Measurements from ENCODE around the gene H1-8.
"Not testable (repeated sequence)": the region's sequence is repeated elsewhere in the genome, so short reads cannot be mapped to it uniquely, and the experiment has no call there.

Gene H1-8, protein sequence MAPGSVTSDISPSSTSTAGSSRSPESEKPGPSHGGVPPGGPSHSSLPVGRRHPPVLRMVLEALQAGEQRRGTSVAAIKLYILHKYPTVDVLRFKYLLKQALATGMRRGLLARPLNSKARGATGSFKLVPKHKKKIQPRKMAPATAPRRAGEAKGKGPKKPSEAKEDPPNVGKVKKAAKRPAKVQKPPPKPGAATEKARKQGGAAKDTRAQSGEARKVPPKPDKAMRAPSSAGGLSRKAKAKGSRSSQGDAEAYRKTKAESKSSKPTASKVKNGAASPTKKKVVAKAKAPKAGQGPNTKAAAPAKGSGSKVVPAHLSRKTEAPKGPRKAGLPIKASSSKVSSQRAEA

GRCh38 chr3:129543156-129543790, at the start of gene H1-8:
TSS of gene H1-8 (plus strand) at chr3:129543175. CDS start at chr3:129543219, 44 bp downstream.
- no peak for DNase-seq (ENCODE audit: low read depth in 1 of 2, low spot score in 1 of 2)

GRCh38 chr3:129493206-129493605, 49.8 kb upstream of the H1-8 start:
- no peak for DNase-seq (ENCODE audit: low read depth in 1 of 2, low spot score in 1 of 2)

GRCh38 chr3:129494499-129494898, 48.5 kb upstream of the H1-8 start:
- DNase-seq (ENCODE audit: low read depth in 1 of 2, low spot score in 1 of 2), result not testable (repeated sequence)

GRCh38 chr3:129495006-129495639, 47.9 kb upstream of the H1-8 start:
- not testable (repeated sequence) for DNase-seq (ENCODE audit: low read depth in 1 of 2, low spot score in 1 of 2)

DNA sequence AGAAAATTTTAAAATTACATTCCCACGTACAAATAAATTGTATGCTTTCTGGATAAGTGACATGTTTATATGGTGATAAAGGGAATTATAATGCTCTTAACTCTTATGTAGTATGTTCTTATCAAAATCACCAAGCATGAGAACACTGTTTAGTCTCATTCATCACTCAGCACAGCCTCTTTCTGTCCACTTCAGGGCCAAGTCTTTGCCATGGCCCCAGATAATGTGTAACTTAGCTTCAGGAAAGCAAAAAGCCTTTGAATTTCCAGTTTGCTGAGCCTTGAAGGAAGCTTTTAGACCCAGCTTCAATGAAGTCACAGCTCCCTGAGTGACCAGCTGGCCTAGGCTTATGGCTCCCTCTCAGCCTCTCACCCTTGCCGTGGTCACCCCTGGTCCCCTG, 45.1 kb upstream of the H1-8 start:
- not testable (repeated sequence) for DNase-seq (ENCODE audit: low read depth in 1 of 2, low spot score in 1 of 2)

- not testable (repeated sequence) for DNase-seq (ENCODE audit: low read depth in 1 of 2, low spot score in 1 of 2)
Measured at GRCh38 chr3:129498603-129499488, 44.1 kb upstream of the H1-8 start.

GRCh38 chr3:129499604-129500333, 43.2 kb upstream of the H1-8 start:
- DNase-seq (ENCODE audit: low read depth in 1 of 2, low spot score in 1 of 2), result not testable (repeated sequence)

- no peak for DNase-seq (ENCODE audit: low read depth in 1 of 2, low spot score in 1 of 2)
Measured at GRCh38 chr3:129500334-129500658, 42.7 kb upstream of the H1-8 start.

DNA sequence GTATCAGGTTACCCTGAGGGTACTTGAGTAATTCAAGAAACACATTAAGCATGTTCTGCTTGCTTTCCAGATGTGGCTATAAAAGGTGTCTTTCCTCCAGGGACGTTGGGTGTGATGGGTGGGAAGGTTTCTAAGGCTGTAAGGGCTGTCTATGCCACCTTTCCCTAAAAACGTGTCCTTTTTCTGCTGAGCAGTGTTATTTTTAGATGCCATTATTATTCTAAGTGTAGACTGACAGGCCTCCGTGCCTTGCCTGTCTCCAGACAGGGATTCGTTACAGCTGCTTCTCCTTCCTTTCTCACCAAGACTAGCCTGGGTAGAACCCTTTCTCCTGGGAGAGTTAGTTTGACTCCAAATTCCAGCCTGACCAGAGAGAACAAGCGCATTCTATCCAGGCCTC, 41.3 kb upstream of the H1-8 start:
- DNase-seq (ENCODE audit: low read depth in 1 of 2, low spot score in 1 of 2), result no peak

DNA sequence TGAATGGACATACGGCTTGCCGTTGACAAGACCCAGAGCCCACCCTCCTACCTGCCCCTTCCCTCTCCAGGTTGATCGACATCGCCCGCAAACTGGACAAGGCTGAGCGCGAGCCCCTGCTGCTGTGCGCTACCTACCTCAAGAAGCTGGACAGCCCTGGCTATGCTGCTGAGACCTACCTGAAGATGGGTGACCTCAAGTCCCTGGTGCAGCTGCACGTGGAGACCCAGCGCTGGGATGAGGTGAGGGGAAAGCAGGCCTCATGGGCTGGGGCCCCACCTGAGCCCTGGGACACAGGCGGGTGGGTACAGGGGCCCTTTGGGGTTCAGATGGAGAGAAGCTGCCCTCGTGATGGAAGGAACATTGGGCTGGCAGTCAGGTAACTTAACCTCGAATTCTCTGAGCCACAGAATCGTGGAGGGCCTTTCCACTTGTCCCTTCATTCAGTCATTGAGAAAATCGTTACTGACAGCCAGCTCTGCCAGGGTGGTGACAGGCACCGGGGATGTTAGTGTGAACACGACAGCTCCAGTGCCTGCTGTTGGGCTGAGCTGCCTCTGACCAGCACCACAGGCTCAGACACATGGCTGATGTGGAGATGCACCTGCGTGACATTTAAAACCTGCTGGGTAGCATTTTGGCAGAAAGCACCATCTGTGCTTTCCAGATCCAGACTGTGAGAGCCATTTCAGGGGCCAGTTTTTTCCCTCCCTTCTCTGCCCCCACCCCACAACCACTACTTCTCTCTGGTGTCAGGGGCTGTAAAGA, 40.1 kb upstream of the H1-8 start:
- DNase-seq (ENCODE audit: low read depth in 1 of 2, low spot score in 1 of 2), result no peak

DNA sequence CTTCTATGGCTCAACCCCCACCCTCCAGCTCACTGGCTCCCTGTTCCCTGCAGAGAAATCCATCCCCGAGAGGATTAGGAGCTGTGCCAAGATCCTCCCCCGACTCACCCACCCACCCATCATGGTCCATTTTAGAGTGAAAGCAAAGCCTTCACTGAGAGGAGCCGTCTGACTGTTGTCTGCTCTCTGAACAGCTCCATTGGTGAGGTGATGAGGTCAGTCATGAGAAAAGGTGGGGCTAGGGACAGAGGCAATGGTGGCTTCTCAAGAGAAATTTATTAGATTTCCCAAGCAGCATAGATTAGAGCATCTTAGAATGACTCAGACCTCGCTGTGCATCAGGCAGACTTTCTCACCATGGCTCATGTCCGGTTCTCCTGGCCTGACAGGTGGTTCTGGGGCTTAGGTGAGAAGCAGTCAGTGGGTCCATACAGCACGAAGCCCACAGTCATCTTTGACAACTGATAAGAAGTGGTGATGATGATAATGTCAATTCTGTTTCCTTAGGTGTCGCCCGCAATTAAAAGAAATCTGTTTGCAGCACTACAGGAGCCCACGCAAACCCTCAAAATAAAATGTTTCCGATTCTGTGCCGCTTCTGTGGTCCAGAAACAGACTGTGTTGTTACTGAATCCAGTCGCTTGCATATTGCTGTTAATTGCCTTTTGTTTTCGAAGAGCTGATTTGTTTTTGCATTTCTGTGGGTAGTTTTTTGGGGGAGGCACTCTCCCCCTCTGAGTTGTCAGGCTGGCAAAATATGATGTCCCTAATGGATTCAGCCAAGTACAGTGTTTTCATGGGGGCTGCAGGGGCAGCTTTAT, 39.3 kb upstream of the H1-8 start:
- no peak for DNase-seq (ENCODE audit: low read depth in 1 of 2, low spot score in 1 of 2)

GRCh38 chr3:129504471-129505100, 38.4 kb upstream of the H1-8 start:
- DNase-seq (ENCODE audit: low read depth in 1 of 2, low spot score in 1 of 2), result no peak

- no peak for DNase-seq (ENCODE audit: low read depth in 1 of 2, low spot score in 1 of 2)
Measured at GRCh38 chr3:129505341-129505740, 37.6 kb upstream of the H1-8 start.

- DNase-seq (ENCODE audit: low read depth in 1 of 2, low spot score in 1 of 2), result no peak
Measured at GRCh38 chr3:129506231-129506742, 36.7 kb upstream of the H1-8 start.

- no peak for DNase-seq (ENCODE audit: low read depth in 1 of 2, low spot score in 1 of 2)
Measured at GRCh38 chr3:129507181-129507831, 35.7 kb upstream of the H1-8 start.

DNA sequence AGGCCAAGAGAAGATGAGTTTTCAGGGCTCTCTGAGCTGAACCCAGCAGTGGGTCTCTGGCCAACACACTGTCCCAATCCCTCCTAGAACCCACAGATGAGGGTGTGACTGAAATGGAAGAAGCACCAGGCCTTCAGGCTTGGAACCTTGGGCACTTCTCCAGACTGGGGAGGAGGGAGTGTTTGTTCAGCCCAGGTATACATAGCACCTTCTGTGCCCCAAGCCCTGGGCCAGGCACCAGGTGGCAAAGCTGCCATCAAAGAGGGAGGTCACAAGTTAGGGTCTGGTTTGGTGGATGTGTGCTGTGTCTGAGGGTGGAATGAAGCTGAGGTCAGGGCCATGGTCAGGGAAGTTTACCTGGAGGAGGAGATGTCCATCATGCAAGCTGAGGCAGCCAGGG, 30.4 kb upstream of the H1-8 start:
- no peak for DNase-seq (ENCODE audit: low read depth in 1 of 2, low spot score in 1 of 2)

GRCh38 chr3:129513705-129514104, 29.3 kb upstream of the H1-8 start:
- DNase-seq (ENCODE audit: low read depth in 1 of 2, low spot score in 1 of 2), result no peak

GRCh38 chr3:129514110-129514509, 28.9 kb upstream of the H1-8 start:
- DNase-seq (ENCODE audit: low read depth in 1 of 2, low spot score in 1 of 2), result no peak

Data from activated CD4-positive, alpha-beta T cell treated with anti-CD3 and anti-CD28 coated beads, Interleukin-2, amount 50 U/mL, for 24 hours (primary cell).